CD4-positive, alpha-beta T cell treated with Interferon gamma for 1 hour (primary cell): ENCODE data around the gene CHST12.
"Not testable (repeated sequence)": the region's sequence is repeated elsewhere in the genome, so short reads cannot be mapped to it uniquely, and the experiment has no call there.

Source experiments
- DNase-seq: peaks from one replicate; pipeline ENCODE4 v3.0.0-alpha.2; 2020

The CHST12 gene

GRCh38 chr7:2437537-2438148 lies 34.2 kb downstream of the CHST12 start:
- no peak for DNase-seq

DNA sequence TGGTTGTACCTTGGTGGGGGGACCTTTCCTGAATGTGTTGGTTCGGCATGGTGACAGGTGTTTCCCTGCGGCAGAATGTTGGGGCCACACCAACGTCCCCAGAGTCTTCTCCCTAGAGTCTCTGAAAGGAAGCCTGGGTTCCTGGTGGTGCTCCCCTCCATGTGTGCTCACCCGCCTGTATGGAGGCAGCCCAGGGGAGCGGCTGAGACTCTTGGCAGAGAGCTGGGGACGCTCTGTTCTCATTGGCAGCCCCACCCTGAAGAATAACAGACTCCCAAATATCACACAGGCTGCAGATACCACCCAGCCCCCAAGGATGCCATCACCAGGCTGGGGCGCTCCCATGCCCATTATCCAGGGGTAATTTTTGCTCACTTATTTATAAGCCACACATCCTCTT lies 34.8 kb downstream of the CHST12 start:
- no peak for DNase-seq

GRCh38 chr7:2438775-2439174 lies 35.4 kb downstream of the CHST12 start:
- no peak for DNase-seq

DNA sequence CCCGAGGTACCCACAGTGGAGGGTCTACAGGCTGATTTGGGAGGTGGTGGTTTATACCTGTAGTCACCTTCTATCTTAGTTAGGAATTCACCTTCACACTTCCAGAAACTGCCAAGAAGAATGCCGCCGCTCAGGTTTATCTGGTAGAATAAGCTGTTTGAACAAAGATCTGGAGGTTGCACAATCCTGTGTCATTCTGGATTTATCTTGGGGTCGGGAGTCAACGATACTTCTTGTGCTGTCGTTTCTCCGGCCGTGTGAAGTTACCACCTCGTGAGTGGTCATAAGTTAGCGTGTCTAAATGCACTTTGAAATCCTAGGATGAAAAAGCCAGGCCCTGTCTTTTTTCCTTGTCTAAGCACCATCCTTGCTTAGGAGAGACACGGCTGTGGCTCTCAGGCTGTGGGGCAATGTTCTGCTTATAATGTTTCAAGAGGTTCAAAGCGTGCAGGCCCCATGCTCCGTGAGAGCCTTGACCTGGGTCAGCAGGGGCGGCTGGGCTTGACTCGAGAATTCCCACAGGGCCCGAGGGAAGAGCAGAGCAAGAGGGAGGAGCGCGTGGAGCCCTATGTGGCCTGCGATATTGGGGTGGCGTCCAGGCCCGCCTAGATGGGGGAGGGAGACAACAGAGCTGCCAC lies 37.3 kb downstream of the CHST12 start:
- DNase-seq: no peak

DNA sequence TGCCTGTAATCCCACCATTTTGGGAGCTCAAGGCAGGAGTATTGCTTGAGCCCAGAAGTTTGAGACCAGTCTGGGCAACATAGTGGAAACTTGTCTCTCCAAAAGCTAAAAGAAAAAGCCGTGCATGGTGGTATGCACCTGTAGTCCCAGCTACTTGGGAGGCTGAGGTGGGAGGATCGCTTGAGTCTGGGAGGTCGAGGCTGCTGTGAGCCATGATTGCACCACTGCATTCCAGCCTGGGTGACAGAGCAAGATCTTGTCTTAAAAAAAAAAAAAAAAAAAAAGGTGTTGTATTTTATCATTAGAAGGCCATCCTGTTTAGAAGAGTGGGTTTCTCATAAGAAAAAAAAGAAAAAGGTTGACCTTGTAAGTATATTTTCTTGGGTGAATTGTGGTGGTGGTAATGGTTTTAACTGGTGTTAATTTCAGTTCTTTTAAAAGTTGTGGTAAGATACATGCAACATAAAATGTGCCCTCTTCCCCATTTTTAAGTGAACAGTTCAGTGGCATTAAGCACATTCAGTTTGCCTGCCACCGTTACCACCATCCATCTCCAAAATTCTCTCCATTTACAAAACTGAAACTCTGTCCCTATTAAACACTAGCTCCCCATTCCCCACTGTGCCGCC lies 38.1 kb downstream of the CHST12 start:
- DNase-seq: no peak

DNA sequence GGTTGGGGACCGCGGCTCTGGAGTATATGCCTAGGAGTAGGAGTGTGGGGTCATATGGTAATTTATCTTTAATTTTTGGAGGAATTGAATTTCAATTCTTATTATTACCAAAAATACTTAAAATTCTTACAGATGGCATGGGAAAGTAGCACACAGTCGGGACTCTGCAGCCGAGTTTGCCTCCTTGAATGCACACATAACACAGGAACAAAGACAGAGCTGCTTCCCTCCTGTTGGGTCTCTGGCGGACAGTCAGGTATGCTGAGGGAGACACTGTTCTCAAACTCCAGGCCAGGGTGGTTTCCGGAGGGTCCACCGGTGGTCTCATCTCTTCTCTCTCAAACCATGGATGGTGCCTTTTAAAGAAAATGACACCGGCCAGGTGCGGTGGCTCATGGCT lies 40.1 kb downstream of the CHST12 start:
- no peak for DNase-seq

DNA sequence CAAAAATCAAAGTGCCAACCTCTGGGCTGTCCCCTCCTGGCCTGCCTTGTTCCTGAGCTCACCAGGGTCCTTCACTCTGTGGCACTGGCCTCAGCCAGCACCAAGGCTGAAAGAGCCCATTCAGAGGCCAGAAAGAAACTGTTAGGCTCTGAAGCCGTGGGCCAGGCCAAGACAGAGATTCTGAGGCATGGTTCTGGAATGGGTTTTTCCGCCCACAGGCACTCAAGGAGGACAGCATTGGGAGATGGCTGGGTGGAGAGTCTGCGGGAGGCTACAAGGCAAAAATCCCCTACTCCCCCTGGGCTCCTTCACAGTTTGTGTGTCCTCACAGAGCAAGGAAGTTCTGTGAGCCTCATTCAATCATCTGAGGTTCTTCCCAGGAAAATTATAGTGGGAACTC lies 41.1 kb downstream of the CHST12 start:
- DNase-seq: no peak

GRCh38 chr7:2445047-2445446 lies 41.6 kb downstream of the CHST12 start:
- DNase-seq: no peak

DNA sequence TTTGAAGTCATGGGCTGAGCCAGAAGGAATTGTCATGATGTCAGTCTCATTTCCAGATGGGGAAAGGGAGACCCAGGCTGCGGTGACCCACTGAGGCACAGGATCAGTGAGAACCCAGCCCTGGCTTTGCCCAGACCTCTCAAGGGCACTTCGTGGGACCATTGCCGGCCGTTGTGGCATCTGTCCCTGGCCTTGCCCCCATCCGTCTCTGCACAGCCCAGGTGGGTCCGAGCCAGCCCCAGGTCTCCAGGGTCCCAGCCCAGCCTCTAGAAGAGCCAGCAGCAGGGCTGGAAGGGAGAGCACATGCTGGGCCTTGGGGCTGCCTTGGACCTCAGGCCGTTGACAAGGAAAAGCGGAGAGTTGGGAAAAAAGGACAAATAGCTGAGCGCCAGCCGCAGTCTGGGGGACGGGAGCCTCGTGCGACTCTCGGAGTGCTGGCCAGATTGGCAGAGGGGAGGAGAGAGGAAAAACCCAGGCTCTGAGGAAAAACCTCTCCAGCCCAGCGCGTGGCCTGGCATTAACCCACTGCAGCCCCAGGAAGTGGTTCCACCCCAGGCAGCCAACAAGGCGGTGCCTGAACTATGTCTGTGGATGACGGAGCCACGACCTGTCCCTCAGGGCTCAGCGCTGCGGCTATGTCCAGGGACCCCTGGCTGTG lies 42.6 kb downstream of the CHST12 start:
- no peak for DNase-seq

GRCh38 chr7:2446676-2447075 lies 43.3 kb downstream of the CHST12 start:
- no peak for DNase-seq

DNA sequence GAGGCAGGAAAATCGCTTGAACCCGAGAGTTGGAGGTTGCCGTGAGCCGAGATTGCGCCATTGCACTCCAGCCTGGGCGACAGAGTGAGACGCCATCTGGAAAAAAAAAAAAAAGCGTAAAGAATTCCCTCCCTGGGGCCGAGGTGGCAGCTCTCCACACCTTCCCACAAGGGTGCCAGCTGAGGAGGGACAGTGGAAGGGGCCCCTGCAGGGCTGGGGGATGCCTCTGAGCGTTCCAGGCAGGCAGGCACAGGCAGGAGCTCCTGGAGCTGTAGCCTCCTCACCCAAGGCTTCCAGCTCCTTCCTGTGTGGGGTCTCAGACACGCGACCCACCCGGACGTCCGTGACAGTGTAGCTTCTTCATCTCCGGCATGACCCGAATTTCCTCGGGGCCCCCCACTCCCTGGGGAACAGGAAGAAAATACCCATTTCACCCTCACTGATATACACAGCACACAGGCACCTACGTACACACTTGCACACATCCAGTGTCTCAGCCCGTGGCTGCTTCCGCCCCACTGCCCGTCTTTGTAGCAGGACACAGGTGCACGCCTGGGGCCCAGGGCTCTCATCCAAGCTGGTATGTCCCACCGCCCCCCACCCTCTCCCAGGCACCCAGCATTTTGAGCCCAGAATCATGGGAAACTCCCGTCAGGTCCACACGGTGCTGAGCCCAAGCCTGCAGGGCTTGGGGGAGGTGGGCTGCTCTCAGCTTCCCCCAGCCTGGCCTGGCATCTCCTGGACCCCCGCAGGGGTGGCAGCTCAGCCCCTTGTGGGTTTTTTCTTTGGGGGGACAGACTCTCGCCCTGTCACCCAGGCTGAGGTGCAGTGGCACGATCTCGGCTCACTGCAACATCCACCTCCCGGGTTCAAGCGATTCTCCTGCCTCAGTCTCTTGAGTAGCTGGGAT lies 47.0 kb downstream of the CHST12 start:
- no peak for DNase-seq

DNA sequence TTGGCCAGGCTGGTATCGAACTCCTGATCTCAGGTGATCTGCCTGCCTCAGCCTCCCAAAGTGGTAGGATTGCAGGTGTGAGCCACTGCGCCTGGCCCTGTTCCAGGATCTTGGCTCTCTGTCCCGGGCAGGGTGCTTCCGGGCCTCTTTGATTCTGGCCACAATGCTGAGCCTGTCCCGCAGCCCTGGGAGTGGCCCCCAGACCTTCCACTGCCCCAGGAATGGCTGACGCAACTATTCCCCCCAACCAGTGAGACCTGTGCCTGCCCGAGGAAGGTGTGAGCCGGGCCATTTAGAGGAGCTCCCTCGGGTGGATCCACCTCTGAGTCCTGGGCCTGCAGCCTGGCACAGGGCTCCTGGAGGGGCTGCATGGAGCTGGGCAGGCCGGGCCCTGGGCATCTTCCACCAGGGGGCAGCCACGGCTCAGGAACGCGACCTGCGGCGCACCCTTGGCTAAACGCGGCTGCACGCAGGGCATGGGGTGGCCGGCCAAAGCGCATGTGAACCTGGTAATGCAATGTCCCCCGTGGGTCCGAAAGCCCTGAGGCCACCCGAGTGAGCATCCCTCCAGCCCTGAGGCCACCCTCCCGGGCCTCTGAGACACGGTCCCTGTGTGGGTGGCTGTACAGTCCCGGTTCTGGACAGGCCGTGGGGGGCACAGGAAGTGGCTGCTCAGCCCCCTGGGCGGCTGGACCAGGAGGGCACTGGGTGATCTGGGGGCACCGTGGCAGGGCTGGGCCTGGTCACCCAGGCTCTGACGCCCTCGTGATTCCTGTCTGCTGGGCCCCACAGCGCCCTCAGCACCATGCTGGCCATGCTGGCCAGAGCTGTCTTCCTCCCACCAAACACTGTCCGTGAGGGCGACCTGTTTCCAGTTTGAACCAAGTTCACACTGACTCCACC lies 48.0 kb downstream of the CHST12 start:
- peak; percentile 71 for DNase-seq

DNA sequence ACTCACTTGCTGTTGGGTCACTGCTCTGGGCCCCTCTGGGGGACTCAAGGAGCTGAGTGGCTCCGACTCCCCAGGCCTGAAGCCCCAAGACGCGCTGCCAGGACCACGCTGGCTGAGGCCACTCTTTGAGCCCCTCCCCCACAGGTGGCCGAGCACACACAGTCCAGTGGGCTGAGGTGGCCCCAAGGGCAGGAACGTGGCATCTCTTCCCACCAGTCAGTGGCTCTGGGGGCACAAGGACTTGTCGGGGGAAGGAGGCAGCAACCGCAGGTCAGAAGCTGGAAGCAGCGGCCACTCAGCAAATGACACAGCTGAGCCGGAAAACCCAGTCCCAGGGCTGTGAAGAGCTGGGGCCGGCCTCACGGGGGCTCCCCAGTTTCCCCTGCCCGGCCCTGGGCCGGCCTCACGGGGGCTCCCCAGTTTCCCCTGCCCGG lies 48.7 kb downstream of the CHST12 start:
- DNase-seq: peak; percentile 22

DNA sequence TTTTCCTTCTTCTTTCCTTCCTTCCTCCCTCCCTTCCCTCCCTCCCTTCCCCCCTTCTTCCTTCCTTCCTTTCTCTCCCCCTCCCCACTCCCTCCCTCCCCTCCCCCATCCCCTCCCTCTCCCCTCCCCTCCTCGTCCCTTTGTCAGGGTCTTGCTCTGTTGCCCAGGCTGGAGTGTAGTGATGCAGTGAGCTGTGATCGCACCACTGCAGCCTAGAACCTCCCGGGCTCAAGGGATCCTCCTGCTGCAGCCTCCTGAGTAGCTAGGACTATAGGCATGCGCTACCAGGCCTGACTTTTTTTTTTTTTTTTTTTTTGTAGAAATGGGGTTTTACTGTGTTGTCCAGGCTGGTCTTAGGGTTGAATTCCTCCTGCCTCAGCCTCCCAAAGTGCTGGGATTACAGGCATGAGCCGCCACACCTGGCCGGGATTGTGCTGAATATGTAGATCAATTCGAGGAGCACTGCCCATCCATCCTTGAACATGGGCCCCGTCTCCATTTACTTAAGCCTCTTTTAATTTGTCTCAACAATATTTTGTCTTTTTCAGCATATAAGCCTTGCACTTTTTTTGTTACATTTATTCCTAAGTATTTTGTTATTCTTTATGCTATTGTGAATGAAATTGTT lies 49.3 kb downstream of the CHST12 start:
- DNase-seq: no peak

GRCh38 chr7:2453849-2454248 lies 50.4 kb downstream of the CHST12 start:
- DNase-seq: not testable (repeated sequence)

DNA sequence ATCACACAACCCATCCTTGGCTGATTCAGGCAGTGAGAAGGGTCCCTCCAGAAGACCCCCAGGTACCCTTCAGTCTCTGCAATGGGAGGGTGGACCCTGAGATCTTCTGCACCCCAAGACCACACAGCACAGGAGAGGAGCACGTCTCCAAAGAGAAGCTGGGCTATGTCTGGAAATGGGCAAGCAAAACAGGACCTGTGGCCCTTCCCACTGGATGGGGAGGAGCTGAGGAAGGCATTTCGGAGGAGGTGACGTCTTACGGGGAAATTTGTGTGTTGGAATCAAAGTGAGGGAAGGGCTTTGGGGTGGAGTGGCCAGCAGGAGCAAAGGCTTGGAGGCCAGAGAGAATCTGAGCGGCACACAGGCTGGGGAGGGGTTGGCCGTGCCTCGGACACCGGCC lies 56.3 kb downstream of the CHST12 start:
- DNase-seq: no peak

- DNase-seq: no peak
These were observed 56.8 kb downstream of the CHST12 start for GRCh38 chr7:2460188-2460587.

DNA sequence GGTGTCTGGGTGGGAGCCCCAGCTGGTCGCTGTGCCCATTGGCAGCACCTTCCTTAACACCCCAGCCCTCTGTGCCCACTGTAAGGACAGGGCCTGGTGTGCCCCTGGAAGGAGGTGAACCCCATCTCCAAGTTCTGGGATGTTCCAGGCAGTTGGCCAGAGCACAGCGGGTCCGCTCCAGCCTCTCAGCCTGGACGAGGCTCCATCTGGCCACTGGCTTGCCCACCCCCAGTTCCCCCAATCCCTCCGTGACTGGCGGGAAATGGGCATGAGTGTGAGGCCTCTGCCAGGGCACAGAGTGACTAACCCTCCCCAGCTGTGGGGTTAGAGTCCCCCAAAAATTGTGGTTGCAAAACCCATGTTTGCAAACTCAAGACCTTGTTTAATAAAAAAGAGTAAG lies 57.2 kb downstream of the CHST12 start:
- no peak for DNase-seq

DNA sequence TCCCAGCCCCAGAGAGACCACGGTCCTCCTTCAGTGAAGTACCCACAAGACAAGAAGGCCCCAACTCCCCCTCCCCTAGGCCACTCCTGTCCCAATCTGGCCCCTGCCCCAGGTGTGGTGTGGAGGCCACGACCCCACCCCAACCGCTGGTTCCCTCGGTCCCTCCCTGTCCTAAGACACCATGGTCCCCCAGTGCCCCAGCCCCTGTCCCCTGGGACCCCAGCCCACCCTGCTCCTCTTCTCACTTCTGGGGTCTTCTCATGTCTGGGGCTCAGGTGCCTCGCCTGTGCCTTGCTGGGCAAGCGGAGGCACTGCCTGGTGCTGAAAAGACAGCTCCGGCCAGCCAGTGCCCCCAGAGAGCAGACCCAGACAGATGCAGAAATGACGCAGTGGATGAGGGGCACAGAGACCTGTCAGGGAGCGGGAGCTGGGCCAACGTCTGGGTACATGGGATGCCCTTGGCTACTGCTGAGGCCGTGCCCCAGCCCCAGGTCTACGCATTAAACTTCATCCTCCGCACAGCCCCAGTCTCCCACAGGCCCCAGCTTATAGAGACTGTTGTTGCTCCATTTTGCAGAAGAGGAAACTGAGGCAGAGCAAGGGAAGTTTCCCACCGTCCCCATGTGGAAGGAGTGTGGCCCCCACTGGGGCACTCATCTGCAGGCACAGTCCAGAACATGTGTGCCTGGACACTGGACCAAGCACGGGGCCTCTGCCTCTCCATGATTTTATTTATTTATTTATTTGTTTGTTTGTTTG lies 58.0 kb downstream of the CHST12 start:
- DNase-seq: no peak

DNA sequence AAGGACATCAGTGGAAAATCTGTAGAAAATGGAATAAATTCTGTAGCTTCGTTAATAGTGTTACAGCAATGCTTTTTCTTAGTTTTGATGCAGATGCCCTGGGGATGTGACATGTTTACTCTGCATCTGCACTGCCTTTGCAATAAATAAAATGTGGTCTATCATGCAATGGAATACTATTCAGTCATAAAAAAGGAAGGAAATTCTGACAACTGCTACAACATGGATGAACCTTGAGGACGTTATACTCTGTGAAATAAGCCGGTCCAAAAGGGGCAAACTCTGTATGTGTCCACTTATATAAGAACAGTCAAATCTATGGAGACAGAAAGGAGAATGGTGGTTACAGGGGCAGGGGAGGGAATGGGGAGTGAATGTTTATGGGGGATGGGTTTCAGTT lies 59.3 kb downstream of the CHST12 start:
- no peak for DNase-seq

- DNase-seq: no peak
These were observed 62.5 kb downstream of the CHST12 start for GRCh38 chr7:2465928-2466327.
